HG02943 (cell line): ENCODE results near the gene CGREF1.
A peak's percentile ranks its signal among the peaks of the same experiment; 100 is the strongest.

Experiments used
- ATAC-seq: cut with Tn5 transposase; IDR thresholded peaks from one replicate; pipeline ENCODE4 v1.9.1; 2021; ENCODE audit warnings: mild to moderate bottlenecking, low read depth, moderate library complexity; ENCODE audit not compliant: unreplicated experiment

Gene CGREF1

DNA sequence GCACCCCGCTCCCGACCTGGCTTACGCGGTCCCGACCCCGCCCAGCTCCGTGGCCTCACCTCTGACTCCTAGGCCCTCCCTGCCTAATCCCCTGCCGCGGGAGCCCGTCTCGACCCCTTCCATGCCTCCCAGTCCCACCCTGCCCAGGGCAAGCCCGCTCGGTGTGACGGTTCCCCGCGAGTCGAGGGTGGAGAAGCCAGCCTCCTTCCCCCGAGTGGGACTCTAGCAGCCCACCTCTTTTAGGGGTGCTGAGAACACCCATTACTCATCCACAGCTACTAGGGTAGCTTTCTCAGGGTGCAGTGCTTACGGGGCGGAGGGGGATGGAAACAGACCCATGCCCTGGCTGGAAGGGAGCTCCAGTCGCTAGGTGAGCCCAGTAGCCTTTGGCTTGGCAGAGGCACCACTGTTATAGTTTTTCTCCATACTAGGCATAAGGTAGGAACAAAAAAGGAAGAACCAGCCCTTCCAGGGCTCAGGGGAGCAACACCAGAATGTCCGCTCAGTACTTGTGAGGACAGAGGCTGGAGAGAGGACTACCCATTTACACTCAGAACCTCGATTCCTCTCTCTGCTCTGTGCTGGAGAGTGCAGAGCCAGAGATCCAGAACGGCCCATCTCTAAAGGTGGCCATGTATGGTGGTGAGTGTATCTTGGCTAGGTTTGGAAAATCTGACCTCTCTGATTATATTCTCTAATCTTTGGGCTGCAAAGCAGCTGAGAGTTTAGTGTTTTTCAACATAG is 66.9 kb downstream of the CGREF1 start:
- ATAC-seq: no peak

DNA sequence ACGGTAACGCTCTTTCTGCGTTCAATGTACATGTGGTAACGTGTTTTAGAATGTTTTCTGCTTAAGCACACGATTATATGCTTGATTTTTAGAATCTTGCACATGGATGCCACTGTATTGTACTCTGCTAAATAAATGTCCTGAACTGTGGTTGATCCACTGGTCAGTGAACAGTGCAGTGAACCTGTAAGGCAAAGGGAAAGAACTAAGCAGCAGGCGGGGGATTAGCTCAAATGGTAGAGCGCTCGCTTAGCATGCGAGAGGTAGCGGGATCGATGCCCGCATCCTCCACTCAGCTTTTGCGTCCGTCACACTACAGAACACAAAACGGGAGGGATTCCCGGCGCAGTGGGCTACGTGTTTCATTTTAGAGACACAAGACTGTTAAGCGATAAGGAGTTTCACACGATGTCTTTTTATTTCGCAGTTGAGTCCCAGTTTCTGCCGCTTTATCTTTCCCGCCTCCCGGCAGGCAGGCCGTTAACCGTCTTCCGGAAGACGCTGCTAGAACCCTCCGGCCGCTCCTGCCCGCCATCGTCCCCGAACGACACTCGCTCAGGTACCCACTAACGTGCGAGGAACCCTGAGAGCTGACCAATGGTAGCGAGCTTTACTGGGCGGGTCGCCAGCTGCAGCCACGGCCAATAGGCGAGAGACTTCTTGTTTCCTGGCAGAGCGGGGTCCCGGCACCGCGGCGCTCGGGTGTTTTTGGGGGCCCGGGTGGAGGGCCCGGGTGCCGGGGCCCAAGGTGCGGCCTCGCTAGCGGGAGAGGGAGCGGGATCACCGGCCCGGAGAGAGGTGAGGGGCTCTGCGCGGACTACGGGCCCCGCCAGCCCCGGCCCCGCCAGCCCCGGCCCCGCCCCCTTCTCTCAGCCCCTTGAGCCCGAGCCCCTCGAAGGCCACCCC is 67.7 kb downstream of the CGREF1 start, which contains the start of gene AGBL5:
AGBL5 (plus strand) TSS at position 673 of the 906 bp plus-strand sequence. CDS start 1,291 bp downstream, outside the sequence.
- peak; percentile 65 for ATAC-seq
